ENCODE measurements around the gene ZCCHC10.
"Not testable (repeated sequence)": the region's sequence is repeated elsewhere in the genome, so short reads cannot be mapped to it uniquely, and the experiment has no call there.

ZCCHC10 gene

GRCh38 chr5:133047404-133047803, 21.1 kb upstream of the ZCCHC10 start:
- Histone ChIP-seq H3K9ac (no peak overlapping the region), H3K4me3 (no peak overlapping the region), H3K4me2 (peak overlapping the region; percentile 61; the same call in 1 of the 2 replicates), H3K27ac (peak overlapping the region; percentile 67), H3K4me1 (peaks cover 47% of the 10 kb centered on the region), H4K20me1 (no peaks in the 10 kb centered on the region; the same call in 1 of the 2 replicates), H3K36me3 (no peaks in the 10 kb centered on the region), H3K27me3 (no peaks in the 10 kb centered on the region), H3K9me3 (peaks cover 8% of the 10 kb centered on the region; the same call in 1 of the 2 replicates)
- no peak for TF ChIP-seq Cebpa-rat (IDR thresholded peaks at IDR 0.05)

GRCh38 chr5:133046560-133046959, 20.2 kb upstream of the ZCCHC10 start:
- H3K9me3 ChIP-seq, H3K4me3 ChIP-seq, H3K9ac ChIP-seq, H3K36me3 ChIP-seq, H3K27me3 ChIP-seq, H4K20me1 ChIP-seq: not testable (repeated sequence)
- Histone ChIP-seq H3K4me1 (peaks cover 47% of the 10 kb centered on the region), H3K27ac (peak overlapping the region; percentile 67), H3K4me2 (peak overlapping the region; percentile 61)

GRCh38 chr5:133041910-133042309, 15.6 kb upstream of the ZCCHC10 start:
- no peaks in the 10 kb centered on the region for H3K27me3 ChIP-seq
- H3K36me3 ChIP-seq, result no peaks in the 10 kb centered on the region
- H3K4me1 ChIP-seq, result peaks cover 13% of the 10 kb centered on the region
- no peaks in the 10 kb centered on the region for H4K20me1 ChIP-seq
- H3K9ac ChIP-seq, result no peak overlapping the region
- H3K4me3 ChIP-seq, result no peak overlapping the region
- TF ChIP-seq Cebpa-rat (IDR thresholded peaks at IDR 0.05), result no peak
- no peak overlapping the region for H3K4me2 ChIP-seq
- no peaks in the 10 kb centered on the region for H3K9me3 ChIP-seq
- no peak overlapping the region for H3K27ac ChIP-seq

DNA sequence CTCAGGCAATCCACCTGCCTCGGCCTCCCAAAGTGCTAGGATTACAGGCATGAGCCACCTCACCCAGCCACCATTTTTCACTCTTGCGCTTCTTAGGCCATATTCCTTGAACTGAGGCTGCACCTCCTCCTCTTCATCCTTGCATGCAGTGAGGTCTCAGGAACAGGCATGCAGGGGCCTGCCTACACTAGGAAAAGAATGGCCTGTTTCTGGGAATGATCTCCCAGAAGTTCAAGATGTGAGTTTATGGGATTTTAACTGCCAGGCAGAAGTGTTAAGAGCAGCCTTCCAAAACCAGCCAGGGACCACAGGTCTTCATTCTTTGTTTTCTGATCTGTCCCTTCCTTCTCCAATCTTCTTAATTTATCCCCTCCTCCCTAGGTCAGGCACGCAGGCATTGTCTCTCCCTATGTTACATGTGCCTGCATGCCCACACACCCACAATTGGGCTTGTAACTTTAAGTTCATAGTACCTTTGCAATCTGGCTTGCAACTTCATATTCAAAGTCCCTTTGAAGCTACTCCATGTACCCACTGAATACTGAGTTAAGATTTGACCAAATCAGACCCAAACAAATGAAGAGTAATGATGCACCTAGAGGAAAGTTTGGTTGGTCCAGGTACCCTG, 14.9 kb upstream of the ZCCHC10 start:
- H3K27ac ChIP-seq, result no peak overlapping the region
- no peaks in the 10 kb centered on the region for H3K9me3 ChIP-seq
- no peak overlapping the region for H3K4me3 ChIP-seq
- TF ChIP-seq Cebpa-rat (IDR thresholded peaks at IDR 0.05), result no peak
- H3K36me3 ChIP-seq, result no peaks in the 10 kb centered on the region
- no peak overlapping the region for H3K4me2 ChIP-seq
- H3K27me3 ChIP-seq, result no peaks in the 10 kb centered on the region
- H3K9ac ChIP-seq, result no peak overlapping the region
- H3K4me1 ChIP-seq, result peaks cover 7% of the 10 kb centered on the region
- no peaks in the 10 kb centered on the region for H4K20me1 ChIP-seq

DNA sequence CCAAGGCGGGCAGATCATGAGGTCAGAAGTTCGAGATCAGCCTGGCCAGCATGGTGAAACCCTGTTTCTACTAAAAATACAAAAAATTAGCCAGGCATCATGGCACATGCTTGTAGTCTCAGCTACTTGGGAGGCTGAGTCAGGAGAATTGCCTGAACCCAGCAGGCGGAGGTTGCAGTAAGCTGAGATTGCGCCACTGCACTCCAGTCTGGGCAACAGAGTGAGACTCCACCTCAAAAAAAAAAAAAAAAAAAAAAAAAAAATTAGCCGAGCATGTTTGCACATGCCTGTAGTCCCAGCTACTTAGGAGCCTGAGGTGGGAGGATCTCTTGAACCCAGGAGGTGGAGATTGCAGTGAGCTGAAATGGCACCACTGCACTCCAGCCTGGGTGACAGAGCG, 10.3 kb upstream of the ZCCHC10 start:
- not testable (repeated sequence) for H4K20me1 ChIP-seq, H3K27me3 ChIP-seq, H3K4me3 ChIP-seq, H3K27ac ChIP-seq, H3K9me3 ChIP-seq, H3K36me3 ChIP-seq, H3K4me2 ChIP-seq, H3K9ac ChIP-seq
- H3K4me1 ChIP-seq, result peaks cover 19% of the 10 kb centered on the region

GRCh38 chr5:133035224-133035623, 8.9 kb upstream of the ZCCHC10 start:
- Histone ChIP-seq H3K9me3 (no peaks in the 10 kb centered on the region), H3K27ac (no peak overlapping the region), H3K36me3 (no peaks in the 10 kb centered on the region), H3K9ac (no peak overlapping the region), H3K4me3 (no peak overlapping the region), H4K20me1 (no peaks in the 10 kb centered on the region), H3K4me2 (no peak overlapping the region), H3K27me3 (no peaks in the 10 kb centered on the region), H3K4me1 (peaks cover 19% of the 10 kb centered on the region)
- no peak for TF ChIP-seq Cebpa-rat (IDR thresholded peaks at IDR 0.05)

- no peak overlapping the region for H3K4me3 ChIP-seq
- no peaks in the 10 kb centered on the region for H3K9me3 ChIP-seq
- H3K27ac ChIP-seq, result no peak overlapping the region
- TF ChIP-seq Cebpa-rat (IDR thresholded peaks at IDR 0.05), result no peak
- H3K4me1 ChIP-seq, result peaks cover 19% of the 10 kb centered on the region
- no peaks in the 10 kb centered on the region for H3K36me3 ChIP-seq
- H4K20me1 ChIP-seq, result no peaks in the 10 kb centered on the region
- no peaks in the 10 kb centered on the region for H3K27me3 ChIP-seq
- H3K9ac ChIP-seq, result no peak overlapping the region
- peak overlapping the region; percentile 8; the same call in 1 of the 2 replicates for H3K4me2 ChIP-seq
Observed at GRCh38 chr5:133034064-133034463, 7.7 kb upstream of the ZCCHC10 start.

DNA sequence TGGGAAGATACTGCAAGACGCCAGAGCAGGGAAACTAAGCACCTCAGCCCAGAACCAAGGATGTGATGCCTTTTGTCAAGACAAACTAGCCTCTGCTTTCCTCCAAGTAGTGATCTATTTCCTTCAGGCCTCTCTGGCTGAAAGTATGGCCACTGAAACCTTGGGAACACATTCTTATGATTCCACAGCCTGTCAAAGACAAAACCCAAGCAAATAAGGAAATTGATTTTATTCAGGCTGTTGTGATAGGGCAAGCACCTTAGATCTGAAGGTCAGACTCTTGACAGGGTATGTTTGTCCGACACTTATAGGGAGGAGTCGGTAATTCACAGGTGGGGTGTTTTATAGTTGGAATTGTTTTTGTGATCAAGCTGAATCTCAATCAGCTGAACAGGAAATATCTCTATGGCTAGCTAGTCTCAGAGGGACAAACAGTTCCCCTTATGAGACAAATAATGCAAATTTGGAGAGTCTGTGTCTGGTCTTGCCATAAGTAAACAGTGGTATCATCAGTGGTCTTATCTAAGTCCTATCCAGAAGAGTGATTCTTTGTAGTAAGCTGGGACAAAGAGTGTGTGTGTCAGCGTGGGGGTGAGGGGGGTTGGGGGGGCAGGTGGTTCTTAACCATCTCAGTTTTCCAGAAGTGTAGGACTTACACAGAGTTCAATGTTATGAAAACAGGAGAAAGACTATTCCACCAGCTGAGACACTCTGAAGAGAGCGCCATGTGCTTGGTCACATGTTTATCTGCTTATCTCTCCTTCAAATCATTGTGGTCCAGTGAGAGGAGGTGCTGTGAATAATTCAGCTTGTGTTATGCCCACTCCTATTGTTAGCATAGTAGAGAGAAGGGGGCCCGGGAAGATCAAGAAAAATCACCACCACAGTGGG, 6.7 kb upstream of the ZCCHC10 start:
- Histone ChIP-seq H3K36me3 (no peaks in the 10 kb centered on the region), H3K9ac (0 out of 2 replicates have a peak overlapping the region, but pooled peaks have one; percentile 38), H3K4me3 (no peak overlapping the region), H3K4me1 (peaks cover 19% of the 10 kb centered on the region), H3K9me3 (no peaks in the 10 kb centered on the region), H3K4me2 (peak overlapping the region; percentile 67), H4K20me1 (no peaks in the 10 kb centered on the region), H3K27me3 (no peaks in the 10 kb centered on the region), H3K27ac (peak overlapping the region; percentile 65)
- no peak for TF ChIP-seq Cebpa-rat (IDR thresholded peaks at IDR 0.05)

DNA sequence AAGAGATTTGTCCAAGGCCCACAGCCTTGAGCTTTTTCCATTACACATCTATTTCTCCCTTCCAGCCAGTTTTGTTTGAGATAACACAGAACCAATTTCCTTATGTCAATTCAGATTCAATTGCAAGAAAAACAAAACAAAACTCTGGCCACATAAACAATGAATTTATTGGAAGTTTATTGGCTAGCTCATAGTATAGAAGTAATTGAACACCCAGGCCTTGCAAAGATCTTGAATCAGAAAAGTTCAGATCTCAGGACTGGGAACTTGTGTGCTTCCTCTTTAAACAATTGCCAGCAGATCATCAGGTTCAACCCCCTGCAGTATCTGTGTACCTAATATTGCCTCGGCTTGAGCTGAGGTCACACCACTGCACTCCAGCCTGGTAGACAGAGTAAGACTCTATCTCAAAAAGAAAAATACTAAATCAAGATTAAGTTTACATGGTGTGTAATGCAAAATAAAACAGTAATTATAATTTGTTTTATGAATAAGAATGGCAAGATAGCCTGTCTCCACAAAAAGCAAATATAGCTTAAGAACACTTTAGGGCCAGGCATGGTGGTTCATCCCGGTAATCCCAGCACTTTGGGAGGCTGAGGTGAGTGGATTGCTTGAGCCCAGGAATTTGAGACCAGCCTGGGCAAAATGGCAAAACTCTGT, 4.1 kb upstream of the ZCCHC10 start:
- Histone ChIP-seq H3K36me3 (no peaks in the 10 kb centered on the region), H3K4me1 (peaks cover 26% of the 10 kb centered on the region), H3K4me2 (no peak overlapping the region), H3K9me3 (no peaks in the 10 kb centered on the region), H4K20me1 (no peaks in the 10 kb centered on the region), H3K27me3 (no peaks in the 10 kb centered on the region), H3K4me3 (no peak overlapping the region), H3K9ac (no peak overlapping the region), H3K27ac (no peak overlapping the region)
- no peak for TF ChIP-seq Cebpa-rat (IDR thresholded peaks at IDR 0.05)

GRCh38 chr5:133029416-133029815, 3.1 kb upstream of the ZCCHC10 start:
- TF ChIP-seq Cebpa-rat (IDR thresholded peaks at IDR 0.05), result no peak
- Histone ChIP-seq H3K27ac (no peak overlapping the region), H4K20me1 (no peaks in the 10 kb centered on the region), H3K9ac (no peak overlapping the region), H3K36me3 (no peaks in the 10 kb centered on the region), H3K9me3 (no peaks in the 10 kb centered on the region), H3K4me3 (no peak overlapping the region), H3K27me3 (no peaks in the 10 kb centered on the region), H3K4me1 (peaks cover 36% of the 10 kb centered on the region), H3K4me2 (no peak overlapping the region)

All from BLaER1 (cell line).